RCC 7860 (cell line): ENCODE measurements around the gene PRXL2A.
"Not testable (repeated sequence)": the region's sequence is repeated elsewhere in the genome, so short reads cannot be mapped to it uniquely, and the experiment has no call there.

Experiments used
- DNase-seq: peaks from one replicate; pipeline ENCODE4 v3.0.0-alpha.2; 2015; ENCODE audit warnings: low spot score
- FAIRE-seq: peaks from 2 replicates; lab custom pipeline; 2012; peaks lifted over from hg19 to GRCh38; lab: Jason Lieb, UNC

Gene PRXL2A

DNA sequence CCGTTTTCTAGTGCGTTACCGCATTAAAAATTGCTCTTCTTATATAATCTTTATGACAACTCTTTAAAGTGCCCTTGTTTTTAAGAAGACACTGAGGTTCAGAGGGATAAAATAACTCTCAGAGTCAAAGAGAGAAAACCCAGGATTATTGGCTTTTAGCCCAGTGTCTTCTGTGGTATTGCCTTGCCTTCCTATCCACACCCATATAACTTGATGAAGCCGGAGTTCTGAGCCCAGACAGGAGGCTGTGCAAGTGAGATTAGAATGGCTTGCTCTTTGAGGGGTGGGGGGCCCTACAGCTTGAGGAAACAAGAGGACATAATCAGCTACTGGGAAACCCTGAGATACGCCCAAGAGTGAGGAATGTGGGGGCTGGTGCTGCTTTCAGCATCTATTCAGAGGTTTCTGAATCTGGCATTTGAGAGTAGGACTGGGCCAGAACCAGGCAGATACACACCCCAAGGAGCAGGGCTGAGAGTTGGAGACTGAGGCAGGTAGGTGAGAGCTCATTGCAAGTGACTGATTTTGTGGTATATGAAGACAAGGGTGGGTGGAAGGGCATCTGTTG is 2.3 kb downstream of the PRXL2A start:
- FAIRE-seq = no peak
- DNase-seq = no peak

DNA sequence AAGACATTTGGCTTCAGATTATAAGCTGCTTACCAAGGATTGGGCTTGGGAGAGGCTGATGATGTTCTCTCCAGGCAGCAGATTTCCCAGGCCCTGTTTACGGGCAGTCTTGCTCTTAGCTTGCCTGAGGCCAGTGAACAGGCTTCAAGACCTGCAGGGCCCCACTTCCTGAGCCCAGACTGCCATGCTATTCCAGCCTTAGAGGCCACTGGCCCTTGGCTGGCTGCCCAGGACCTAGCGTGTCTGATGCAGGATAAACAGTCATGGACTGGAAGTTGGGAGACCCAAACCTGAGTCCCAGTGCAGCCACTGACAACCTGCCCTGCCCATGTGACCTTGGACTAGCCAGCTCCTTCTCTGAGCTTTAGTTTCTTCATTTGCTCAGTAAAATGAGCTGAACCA is 2.9 kb downstream of the PRXL2A start:
- FAIRE-seq = no peak
- DNase-seq = no peak

DNA sequence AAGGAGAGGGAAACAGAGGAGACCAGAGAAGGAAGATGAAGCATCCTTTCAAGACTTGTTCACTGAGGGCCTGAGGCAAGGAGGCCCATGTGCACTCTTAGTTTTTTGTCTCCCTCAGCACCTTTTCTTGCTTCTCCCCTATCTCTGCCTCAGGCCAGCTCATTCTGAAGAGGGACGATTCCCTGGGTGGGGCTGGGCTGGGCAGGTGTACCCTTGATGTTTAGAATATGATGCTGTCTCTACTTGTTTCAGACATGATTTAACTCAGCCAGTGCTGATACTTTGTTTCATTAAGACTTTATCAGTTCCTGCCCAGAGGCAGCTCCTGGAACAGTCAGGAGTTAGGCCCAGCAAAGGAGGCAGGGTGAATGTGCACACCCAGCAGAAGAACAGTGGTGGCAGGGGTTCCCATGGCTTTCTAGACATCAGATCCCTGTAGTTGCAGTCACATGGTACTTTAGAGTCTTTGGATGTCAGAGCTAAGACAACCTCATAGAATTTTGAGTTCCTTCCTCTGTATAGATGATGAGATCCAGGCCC is 3.4 kb downstream of the PRXL2A start:
- no peak for DNase-seq
- FAIRE-seq = no peak

DNA sequence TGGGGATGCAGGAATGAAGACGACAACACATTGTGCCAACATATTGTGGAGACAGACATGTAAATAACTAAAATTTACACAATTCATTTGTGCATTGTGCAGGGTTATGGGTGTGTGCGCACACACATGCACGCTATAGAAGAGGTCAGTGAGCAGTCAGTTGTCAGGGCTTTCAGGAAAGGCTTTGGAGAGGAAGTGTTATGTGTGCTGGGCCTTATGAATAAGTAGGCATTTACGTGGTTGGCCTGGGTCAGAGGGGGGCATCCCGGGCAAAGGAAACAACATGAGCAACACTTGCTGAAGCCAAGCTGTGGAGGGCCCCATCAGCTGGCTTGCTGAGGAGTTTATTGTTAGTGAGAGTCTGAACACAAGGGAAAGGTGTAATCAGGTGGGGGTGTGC is 4.1 kb downstream of the PRXL2A start:
- no peak for FAIRE-seq
- no peak for DNase-seq

DNA sequence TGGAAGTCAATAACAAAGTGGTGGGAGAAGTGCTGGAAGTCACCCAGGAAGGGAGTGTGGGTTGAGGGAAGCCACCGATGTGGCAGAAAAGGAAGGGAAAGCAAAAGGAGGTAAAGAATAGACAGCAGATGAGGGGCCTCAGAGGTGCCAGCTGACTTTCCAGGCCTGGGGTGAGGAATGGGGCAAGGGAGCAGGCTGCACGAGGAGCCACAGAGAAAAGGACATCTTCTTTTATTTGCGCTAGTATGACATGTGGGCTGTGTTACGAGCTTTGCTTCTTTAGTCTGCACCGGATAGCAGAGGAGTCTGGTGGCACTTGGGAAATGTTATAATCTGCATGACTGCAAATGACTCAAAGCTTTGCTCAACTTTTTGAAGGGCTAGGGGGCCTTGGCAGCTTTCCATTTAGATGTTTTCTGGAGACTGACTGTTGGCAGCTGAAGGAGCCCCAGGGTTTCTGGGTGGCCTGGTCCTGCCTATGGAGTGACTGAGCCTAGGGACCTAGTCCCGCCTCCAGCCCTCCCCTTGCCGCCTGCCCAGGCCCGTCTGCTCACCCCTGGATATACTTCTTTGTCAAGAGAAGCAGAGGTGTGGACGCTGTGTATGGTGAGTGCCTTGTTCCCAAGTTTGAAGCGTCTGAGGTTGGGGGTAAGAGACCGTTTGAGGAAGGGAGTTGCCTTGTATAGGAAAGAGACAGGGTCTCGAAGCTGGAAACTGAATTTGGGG is 5.1 kb downstream of the PRXL2A start:
- FAIRE-seq (no peak), DNase-seq (no peak)

DNA sequence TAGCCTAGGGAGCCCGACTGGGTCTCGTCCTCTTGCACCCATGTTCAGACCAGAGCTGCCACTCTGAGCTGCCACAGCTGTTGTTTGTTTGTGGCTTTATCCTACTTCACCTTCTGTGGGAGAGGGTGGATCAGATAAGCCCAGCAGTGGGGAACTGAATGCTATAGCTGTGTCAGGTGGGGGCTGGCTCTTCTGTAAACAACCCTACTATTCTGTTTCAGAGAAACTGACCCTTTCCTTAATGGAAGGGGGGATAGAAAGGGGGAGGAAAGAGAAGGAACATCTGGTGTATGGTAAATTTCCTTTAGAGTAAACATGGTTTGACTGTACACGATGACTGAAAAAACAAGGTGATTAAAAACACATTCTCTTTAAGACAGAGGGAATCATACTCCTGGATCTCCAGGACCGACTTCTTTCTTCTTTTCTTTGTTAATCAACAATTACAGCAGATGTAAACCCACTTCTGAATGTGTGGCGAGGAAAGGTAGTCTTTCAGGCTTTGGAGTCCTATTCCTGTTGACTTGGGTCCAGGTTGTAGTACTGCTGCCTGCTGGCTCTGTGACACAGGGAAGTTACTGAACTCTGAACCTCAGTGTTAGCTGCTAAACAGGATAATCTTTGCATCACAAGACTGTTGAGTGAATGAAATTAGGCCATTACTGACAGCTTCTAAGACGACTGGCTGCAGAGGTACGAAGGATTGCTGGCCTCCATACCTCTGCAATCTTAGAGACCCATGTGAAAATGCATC is 6.0 kb downstream of the PRXL2A start:
- no peak for DNase-seq
- FAIRE-seq = no peak

DNA sequence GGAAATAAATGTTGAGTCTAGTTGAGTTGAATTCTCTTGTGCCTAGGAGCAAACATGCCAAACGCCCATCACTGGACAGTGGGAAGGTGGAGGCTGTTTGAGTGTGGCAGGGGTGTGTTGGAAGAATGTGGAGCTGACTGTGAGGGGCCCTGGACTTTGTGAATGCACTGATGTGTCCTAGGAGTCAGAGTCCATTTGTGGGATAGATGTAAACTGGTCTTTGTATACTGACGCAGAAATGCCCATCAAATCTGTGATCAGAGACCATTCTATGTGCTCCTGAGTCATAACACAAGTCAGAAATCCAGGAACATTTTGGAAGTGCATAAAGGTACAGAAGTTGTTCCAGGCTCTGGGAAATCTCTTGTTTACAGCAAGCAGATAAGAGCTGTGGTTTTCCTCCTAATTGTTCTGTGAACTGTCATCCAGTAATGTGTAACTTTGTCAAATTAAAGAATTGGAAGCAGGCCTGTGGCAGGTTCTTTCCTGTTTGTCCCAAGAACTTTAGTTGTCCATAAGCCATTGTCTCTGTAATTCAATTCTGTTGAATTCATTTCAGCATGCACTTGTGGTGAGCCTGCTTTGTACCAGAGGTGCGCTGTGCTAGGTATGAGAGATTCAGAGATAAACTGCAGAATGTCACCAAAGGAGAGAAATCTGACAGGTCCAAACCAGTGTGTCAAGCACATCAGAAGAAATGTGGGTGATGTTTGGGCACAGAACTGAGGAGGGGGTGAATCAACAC is 7.6 kb downstream of the PRXL2A start:
- no peak for DNase-seq
- FAIRE-seq = no peak

DNA sequence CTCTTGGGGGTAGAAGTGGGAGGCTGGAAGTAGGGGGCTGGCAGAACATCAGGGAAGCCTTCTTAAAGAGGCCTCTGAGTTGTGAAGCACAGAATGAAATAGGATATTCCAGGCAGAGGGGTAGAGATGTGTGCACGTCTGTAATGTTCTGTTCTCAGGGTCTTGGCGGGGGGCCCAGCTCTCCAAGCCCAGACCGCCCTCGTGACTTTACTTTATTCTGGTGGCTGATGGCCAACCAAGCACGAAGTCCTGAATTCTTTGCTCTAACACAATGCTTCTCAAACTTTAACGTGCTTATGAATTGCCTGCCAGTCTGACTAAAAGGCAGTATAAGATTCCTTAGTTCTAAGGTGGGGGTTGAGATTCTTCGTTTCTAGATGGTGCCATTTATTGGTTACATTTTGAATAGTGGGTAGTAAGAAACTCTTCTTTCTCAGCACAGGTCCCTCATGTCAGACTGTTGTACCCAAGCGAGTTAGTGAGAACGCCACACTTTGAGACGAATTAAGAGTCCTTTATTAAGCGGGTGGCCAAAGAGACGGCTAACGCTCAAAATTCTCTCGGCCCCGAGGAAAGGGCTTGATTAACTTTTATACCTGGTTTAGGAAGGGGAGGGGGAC is 8.2 kb downstream of the PRXL2A start:
- FAIRE-seq (no peak), DNase-seq (no peak)

DNA sequence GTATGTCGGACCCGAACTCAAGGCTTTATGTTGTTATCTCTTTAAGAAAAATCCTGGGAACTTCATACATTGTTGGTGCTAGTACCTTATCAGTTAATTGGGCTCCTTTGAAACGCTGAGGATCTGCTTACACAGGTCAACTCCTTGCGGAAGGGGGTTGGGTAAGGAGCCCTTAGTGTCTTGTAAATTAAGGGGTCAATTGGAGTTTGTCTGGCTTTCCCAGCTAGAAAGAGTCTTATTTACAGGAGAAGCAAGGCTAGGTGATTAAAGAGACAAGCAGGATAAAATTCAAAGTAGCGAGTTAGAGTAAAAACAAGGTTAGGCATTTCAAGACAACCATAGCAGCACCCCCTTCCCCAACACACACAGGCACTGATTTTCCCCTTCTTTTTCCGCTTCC is 8.9 kb downstream of the PRXL2A start:
- not testable (repeated sequence) for FAIRE-seq, DNase-seq

DNA sequence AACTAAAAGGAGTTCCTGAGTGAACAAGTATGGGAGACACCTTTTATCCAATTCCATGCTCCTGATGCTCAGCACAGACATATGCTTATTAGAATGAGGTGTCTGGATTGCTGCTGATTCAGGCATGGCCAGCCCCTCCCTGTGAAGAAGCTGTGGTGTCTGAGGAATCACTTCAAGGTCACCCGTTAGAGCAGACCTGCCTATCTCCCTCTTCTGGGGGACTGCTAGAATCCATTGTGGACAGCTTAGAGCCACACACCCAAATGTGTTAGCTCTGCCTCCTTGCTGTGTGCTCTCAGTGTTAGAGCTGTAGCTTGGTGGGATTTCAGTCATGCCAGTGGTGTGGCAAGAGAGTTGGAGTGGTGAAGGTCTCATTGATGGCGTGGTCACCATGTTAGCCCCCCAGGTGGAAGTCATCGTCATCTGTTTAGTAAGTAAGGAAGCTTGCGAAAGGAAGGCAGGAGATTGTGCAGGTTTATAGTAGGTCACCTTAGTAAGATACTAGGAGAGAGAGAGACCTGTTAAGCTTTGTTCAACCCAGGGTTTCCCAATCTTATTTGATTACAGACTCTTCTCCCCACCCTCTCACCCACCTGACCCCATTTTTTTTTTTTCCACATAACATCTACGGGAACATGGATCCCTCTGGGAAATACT is 12.8 kb downstream of the PRXL2A start:
- DNase-seq = no peak
- no peak for FAIRE-seq

DNA sequence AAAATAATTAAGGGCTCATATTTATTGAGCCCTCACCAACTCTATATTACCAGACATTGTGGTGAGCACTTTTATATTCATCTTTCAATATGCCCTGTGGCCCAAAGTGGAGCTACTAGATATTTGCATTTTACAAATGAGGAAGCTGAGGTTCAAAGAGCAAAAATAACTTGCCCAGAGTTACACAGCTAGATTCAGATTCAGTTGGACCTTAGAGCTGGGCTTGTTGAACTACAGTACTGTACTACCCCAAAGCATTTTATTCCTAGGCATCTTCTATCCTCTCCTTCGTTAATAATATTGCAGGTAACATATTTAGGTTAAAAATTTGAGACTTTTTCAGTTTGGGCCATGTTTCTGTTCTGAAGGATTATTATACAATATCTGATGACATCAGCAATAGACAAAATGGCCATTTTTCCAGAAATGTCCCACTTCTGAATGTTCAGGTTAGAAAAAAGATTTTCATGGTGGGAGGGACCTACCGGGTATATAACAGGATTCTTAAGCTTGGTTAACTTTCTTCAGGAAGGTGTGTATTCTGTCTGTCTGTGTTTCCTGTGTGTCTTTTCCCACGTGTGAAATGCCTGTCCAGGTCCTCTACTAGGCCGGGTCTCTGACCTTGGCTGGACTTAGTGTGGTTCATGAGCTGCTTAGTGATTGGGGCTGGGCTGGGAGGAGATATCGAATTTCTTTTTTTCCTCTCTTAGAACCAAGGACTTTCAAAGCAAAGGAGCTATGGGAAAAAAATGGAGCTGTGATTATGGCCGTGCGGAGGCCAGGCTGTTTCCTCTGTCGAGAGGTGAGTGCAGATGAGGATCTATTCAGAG is 13.6 kb downstream of the PRXL2A start:
- DNase-seq (no peak), FAIRE-seq (no peak)

DNA sequence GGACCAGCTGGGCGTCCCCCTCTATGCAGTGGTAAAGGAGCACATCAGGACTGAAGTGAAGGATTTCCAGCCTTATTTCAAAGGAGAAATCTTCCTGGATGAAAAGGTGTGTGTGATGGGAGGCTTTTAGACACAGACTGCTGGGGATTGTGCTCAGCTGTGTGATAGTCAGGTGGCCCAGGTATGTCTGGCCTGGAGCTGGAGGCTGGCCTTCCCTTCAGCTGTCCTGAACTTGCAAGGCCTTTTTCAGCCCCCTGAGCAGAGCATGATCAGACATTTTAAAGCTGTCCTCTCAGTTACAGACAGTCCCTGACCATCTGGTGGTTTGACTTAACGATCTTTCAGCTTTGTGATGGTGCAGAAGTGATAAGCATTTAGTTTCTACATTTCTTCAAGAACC is 17.6 kb downstream of the PRXL2A start:
- FAIRE-seq (no peak), DNase-seq (no peak)

DNA sequence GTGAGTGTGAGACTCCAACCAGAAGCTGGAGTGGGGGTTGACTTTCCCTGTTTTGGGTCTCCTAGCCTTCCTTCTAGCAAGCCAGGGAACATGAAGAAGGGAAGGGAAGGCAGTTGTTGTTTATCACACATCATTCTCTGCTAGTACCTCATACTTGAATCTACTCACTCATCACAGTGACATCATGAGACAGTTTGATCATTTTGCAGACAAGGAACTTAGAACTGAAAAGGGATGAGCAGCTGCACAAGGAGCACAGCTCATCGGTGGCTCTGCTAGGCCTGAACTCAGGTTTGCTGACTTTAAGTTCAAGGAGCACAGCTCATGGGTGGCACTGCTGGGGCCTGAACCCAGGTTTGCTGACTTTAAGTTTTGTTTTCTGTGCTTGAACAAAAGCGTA is 19.2 kb downstream of the PRXL2A start:
- FAIRE-seq = no peak

DNA sequence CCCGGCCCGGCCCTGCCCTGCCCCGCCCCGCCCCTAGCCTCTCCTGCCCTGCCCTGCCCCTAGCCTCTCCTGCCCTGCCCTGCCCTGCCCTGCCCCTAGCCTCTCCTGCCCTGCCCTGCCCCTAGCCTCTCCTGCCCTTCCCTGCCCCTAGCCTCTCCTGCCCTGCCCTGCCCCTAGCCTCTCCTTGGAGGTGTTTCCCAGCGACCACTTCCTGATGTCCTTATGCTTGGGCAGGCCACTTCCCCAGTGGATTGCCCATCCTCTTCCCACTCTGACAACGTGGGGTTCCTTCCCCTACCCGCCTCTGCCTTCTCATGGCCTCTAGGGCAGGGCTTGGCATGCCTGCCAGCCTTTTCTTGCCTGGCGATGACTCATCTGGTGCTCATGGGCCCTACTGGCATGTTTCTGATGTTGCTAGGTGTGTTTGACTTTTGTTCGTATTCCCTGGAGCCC is 21.2 kb downstream of the PRXL2A start:
- FAIRE-seq (no peak), DNase-seq (peak; percentile 83)

More for the DNA sequence above, 19.2 kb downstream of the PRXL2A start:
- DNase-seq = no peak

DNA sequence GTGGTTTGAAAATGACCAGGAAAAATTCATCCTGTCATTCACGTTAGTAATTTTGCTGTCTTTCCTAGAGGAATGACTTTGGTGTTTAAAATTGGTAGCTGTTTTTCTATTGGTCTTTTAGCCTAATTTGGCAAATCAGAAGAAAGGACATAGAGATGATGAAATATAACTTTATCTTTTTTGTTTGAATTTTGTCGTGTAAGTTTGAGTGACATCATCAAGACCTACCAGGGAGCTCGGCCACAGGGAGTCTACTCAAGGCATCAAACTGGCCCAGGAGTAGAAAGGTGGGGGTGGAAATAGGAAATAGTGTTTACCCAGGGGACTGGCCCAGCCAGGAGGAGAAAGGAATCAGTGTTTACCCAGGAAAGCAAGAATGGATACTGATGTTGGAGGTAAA is 24.8 kb downstream of the PRXL2A start:
- FAIRE-seq (no peak), DNase-seq (no peak)

DNA sequence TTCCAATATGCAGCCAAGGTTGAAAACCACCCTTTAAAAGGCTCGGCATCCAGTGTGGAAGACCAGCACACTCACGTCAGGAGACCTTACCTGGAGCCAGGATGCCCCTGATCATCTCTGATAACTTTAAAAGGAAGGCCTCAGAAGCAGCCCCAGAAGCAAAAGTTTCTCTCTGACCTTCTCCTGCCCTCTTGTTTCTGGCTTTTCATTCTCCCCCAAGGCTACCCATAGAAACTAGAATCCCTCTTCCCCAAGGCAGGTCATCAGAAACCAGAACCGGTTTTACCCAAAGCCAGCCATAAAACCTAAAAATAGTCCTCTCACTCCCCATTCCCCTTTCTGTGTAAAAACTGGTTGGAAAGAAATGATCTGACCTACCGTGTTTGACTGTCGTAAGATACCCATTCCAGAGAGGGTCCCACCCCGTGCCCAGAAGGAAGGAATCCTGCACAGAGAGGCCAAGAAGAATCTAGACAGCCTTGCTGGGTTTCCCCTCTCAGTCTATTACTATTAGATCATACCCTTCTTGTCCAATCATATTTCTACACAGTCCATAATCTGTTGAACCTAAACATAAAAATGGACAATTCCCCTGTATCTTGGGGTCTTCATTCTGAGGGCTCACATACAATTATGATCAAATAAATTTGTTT is 28.2 kb downstream of the PRXL2A start:
- FAIRE-seq (no peak), DNase-seq (no peak)

DNA sequence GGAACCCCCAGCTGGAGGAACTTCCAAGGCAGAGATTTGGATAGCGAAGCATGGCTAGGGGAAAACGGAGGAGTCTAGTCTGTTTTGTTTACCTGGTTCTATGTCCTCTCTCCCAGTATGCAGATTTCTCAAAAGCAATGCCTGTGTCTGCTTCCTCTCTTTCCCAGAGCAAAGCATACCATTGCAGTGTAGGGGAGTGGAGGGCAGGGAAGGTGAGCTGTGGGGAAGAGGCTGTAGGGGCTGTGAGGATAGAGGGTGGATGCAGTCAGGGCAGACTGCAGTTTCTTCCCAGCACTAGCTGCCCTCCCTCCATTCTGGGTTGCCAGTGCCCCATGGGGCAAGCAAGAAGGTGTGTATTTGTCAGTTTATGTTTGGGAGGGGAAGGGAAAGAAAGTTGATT is 28.9 kb downstream of the PRXL2A start:
- DNase-seq = no peak
- FAIRE-seq = no peak

DNA sequence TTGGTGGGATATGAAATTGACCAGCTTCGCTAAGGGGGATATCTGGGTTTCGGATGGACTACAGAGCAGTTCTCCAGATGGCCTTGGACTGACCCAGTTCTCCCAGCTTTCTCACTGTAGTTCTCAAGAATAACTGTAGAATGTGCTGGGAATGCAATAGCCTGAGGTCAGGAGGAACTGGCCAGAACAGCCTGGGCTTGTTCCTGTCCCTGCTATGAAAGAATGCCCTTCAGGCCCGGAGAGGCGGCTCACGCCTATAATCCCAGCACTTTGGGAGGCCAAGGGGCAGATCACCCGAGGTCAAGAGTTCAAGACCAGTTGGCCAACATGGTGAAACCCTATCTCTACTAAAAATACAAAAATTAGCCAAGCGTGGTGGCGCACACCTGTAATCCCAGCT is 33.5 kb downstream of the PRXL2A start:
- DNase-seq (no peak), FAIRE-seq (no peak)

DNA sequence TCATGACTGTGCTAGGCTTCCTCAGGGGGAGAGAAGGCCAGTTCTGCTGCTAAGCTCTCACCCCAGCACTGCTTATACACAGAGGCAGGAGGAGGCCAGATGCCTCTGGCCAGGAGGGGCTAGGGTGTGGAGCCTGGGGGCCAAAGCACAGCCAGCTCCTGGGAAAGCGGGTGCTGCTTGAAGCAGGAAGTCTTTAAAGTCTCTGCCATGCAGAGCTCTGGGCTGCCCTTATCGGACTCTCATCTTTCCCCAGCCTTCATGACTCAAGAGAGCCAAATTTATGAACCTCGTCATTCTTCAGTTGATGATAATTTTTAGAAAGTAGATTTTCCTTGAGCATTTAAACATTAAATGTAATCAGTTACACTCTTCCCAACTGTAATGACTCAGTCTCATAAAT is 34.5 kb downstream of the PRXL2A start:
- FAIRE-seq = no peak
- DNase-seq = no peak
